Neural progenitor cell (in vitro differentiated cells): Measurements from ENCODE around the gene EHBP1.

Source experiments
- CTCF ChIP-seq: fragments of 200-600 bp; sonication (generic); IDR thresholded peaks from 2 replicates; pipeline ENCODE4 v1.5.1; 2017; ENCODE audit warnings: antibody characterized with exemption, mild to moderate bottlenecking
- EZH2 ChIP-seq: fragments of 200-600 bp; sonication (generic); IDR thresholded peaks from 2 replicates; pipeline ENCODE4 v1.6.1; 2017; ENCODE audit warnings: antibody characterized with exemption, mild to moderate bottlenecking, moderate library complexity
- EZH2phosphoT487 ChIP-seq: fragments of 200-600 bp; sonication (generic); IDR thresholded peaks from 2 replicates; pipeline ENCODE4 v1.6.1; 2017; ENCODE audit warnings: antibody characterized with exemption

- TF ChIP-seq EZH2 (no peak), CTCF (no peak), EZH2phosphoT487 (no peak)
These were observed 321.7 kb downstream of the EHBP1 start for GRCh38 chr2:63027220-63027619.
